ENCODE data around the gene AJAP1. TPM values are rescaled to one million over a fixed set of nuclear protein-coding genes. Genes with fewer than 3 reads are reported as not detected.

AJAP1 gene
- total and polyA plus RNA-seq, 2 of the 8 experiments (the other 6 are each of a cell fraction or from before 2014, with no cell fraction given) = 1.9 to 6.2 TPM

DNA sequence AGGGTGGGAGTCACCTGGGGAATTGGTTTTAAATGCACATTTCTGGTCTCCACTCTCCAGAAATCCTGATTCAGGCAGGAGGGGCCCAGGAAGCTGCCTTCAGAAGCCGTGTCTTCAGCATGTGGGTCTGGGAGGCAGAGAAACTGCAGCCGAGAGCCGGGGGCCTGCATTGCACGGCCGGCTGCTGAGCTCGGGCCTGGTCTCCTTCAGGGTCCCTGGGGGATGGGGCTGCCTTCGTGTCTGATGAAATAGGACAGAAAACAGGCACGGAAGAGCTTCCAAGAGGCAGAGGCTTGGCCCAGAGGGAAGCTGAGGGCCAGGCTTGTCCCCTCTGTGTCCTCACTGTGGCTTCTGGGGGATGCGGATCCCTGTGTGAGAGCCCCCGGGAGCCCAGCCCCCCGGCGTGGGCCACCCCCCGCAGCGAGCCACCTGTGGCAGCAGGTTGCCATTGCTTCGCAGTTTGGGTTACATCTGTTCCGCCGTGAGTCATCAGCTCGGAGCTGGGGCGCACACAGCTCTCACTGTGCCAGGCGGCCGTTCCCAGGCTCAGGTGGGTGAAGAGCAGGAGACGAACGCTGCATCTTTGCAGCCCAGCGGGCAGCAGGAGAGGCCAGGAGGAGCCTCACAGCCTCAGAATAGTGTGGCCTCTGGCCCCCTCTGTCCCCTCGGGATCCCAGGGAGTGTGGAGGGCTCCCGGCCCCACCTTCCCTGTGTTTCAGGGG lies 72.4 kb downstream of the AJAP1 start:
- CTCF ChIA-PET (ENCODE audit: partially characterized antibody) = interaction anchor here (0.8 to 1.2 kb wide), 2 partner anchors 9 to 32 kb away, joined by 3 to 4 read pairs; no protein-coding TSS in a partner anchor
- no peak for DNase-seq (ENCODE audit: low read depth in 1 of 2, low spot score in 2 of 2)

More for the DNA sequence above, 72.4 kb downstream of the AJAP1 start:
- Histone ChIP-seq H2BK120ac (replicated peaks; ENCODE audit: low read depth, low read length) (no peak overlapping the region), H4K8ac (ENCODE audit: extremely low read depth, insufficient read depth, low read length) (peak overlapping the region; percentile 75; the same call in 1 of the 2 replicates), H3K9me3 (ENCODE audit: insufficient read depth in 2 of 2, low read depth in 1 of 2, low read length in 1 of 2) (no peaks in the 10 kb centered on the region; a peak in 1 of 4 replicates), H2BK5ac (ENCODE audit: low read depth, low read length) (0 out of 2 replicates have a peak overlapping the region, but pooled peaks have one; percentile 56), H3K79me1 (ENCODE audit: low read depth, low read length) (no peaks in the 10 kb centered on the region), H3K4ac (replicated peaks; ENCODE audit: insufficient read length, low read depth, low read length) (no peak overlapping the region), H3K4me3 (ENCODE audit: extremely low read depth in 1 of 4, insufficient read depth in 2 of 4, low read depth in 3 of 4, low read length in 4 of 4) (no peak overlapping the region), H3K18ac (ENCODE audit: extremely low read depth, low read length) (peak overlapping the region; percentile 48; the same call in 1 of the 2 replicates), H3K4me1 (replicated peaks in 1 of 4; ENCODE audit: control insufficient read depth in 3 of 4, insufficient read depth in 4 of 4, low read length in 3 of 4) (0 out of 7 replicates have a peak, but pooled peaks cover 0 to 3% (median 1%) of the 10 kb centered on the region in 4 experiments), H2AFZ (ENCODE audit: low read length) (no peak overlapping the region), H4K5ac (ENCODE audit: insufficient read length, low read depth, low read length) (no peak overlapping the region), H3K23me2 (ENCODE audit: low read depth, low read length) (no peaks in the 10 kb centered on the region), H3K27ac (ENCODE audit: low read depth, low read length) (no peak overlapping the region), H3K9ac (replicated peaks in 1 of 4; ENCODE audit: extremely low read depth in 1 of 4, low read depth in 3 of 4, low read length in 3 of 4) (no peak overlapping the region), H3K14ac (ENCODE audit: insufficient read length) (no peak overlapping the region), H3K36me3 (ENCODE audit: control insufficient read depth in 2 of 4, insufficient read depth in 4 of 4, low read length in 3 of 4) (no peaks in the 10 kb centered on the region), H3K56ac (replicated peaks; ENCODE audit: insufficient read length, low read depth, low read length) (no peak overlapping the region), H4K20me1 (replicated peaks in 1 of 2; ENCODE audit: control insufficient read depth in 1 of 2, insufficient read depth in 2 of 2, low read length in 2 of 2) (no peaks in the 10 kb centered on the region), H2BK20ac (ENCODE audit: low read length) (no peak overlapping the region), H3K27me3 (replicated peaks in 1 of 4; ENCODE audit: control insufficient read depth in 3 of 4, extremely low read depth in 1 of 4, insufficient read depth in 3 of 4, low read length in 3 of 4) (no peaks in the 10 kb centered on the region), H2BK15ac (ENCODE audit: low read length) (no peak overlapping the region), H2AK5ac (ENCODE audit: low read depth, low read length) (no peak overlapping the region), H3K4me2 (ENCODE audit: insufficient read depth in 1 of 2, low read depth in 2 of 2, low read length in 2 of 2) (no peak overlapping the region), H2BK12ac (ENCODE audit: low read depth, low read length) (0 out of 2 replicates have a peak overlapping the region, but pooled peaks have one; percentile 23), H3K79me2 (ENCODE audit: control insufficient read depth in 1 of 2, insufficient read depth in 2 of 2, low read length in 2 of 2) (no peaks in the 10 kb centered on the region), H4K91ac (replicated peaks; ENCODE audit: insufficient read length, low read length) (no peak overlapping the region), H3K23ac (ENCODE audit: insufficient read length) (no peak overlapping the region)
- TF ChIP-seq SIN3A (conservative IDR thresholded peaks at IDR 0.05 in 1 of 2, IDR thresholded peaks at IDR 0.05 in 1 of 2; ENCODE audit: low read depth in 1 of 2, low read length in 2 of 2) = no peak
- no peak for TF ChIP-seq CEBPB (IDR thresholded peaks at IDR 0.05; ENCODE audit: low read depth, low read length)
- TF ChIP-seq NANOG (IDR thresholded peaks at IDR 0.05; ENCODE audit: insufficient read depth, low read depth, low read length, poor library complexity, severe bottlenecking) = no peak
- TF ChIP-seq JUN (IDR thresholded peaks at IDR 0.05; ENCODE audit: low read depth, low read length) = no peak
- no peak for FAIRE-seq
- POLR2A ChIA-PET (ENCODE audit: partially characterized antibody) = interaction anchor here (0.8 to 2.0 kb wide), 3 partner anchors 9 to 826 kb away, joined by 3 to 6 read pairs (median 4); partner anchors contain the start of gene C1orf174
- 83% methylated on average over 19 of the region's 26 CpGs; no CpG with 5 or more reads in 1 of the 2 experiments for WGBS, 2 experiments (ENCODE audit: extremely low coverage in 1 of 2, insufficient coverage in 1 of 2, insufficient read length in 1 of 2, insufficient replicate concordance in 2 of 2, low coverage in 1 of 2, low lambda C conversion rate in 2 of 2, missing lambda C conversion rate in 1 of 2)

All from H1 (cell line).